ENCODE data around the gene KNTC1. TPM values are rescaled to one million over a fixed set of nuclear protein-coding genes. Genes with fewer than 3 reads are reported as not detected.

Gene KNTC1
- total and polyA plus RNA-seq, 2 of the 13 experiments (the other 11 are each of a cell fraction or from before 2014, with no cell fraction given): 45.1 to 57.6 TPM

GRCh38 chr12:122526683-122527477, at the start of gene KNTC1, which contains the start of gene RSRC2 (continued):
- TF ChIP-seq ATF6 (CRISPR knock-in tag; conservative IDR thresholded peaks at IDR 0.05) (peak; percentile 38; the same call in 1 of the 2 replicates), EP300 (IDR thresholded peaks at IDR 0.05; ENCODE audit: low read depth in 2 of 2, low read length in 2 of 2) (peak; percentile 8 to 34), EP300 (CRISPR knock-in tag; IDR thresholded peaks at IDR 0.05; ENCODE audit: borderline replicate concordance) (no peak), PRMT3 (CRISPR knock-in tag; IDR thresholded peaks at IDR 0.05; ENCODE audit: borderline replicate concordance, low read depth) (peak; percentile 59; the same call in 1 of the 2 replicates), ZFP90 (CRISPR knock-in tag; IDR thresholded peaks at IDR 0.05; ENCODE audit: borderline replicate concordance) (peak; percentile 45), SAFB2 (CRISPR knock-in tag; IDR thresholded peaks at IDR 0.05; ENCODE audit: borderline replicate concordance, low read depth) (no peak; the same call in 1 of the 2 replicates), ZNF430 (CRISPR knock-in tag; IDR thresholded peaks at IDR 0.05) (peak; percentile 90), TEAD3 (CRISPR knock-in tag; optimal IDR thresholded peaks at IDR 0.05; ENCODE audit: borderline replicate concordance) (peak; percentile 98), ARID2 (CRISPR knock-in tag; IDR thresholded peaks at IDR 0.05; ENCODE audit: borderline replicate concordance) (0 out of 2 replicates have a peak, but pooled peaks have one; percentile 59), SAP130 (CRISPR knock-in tag; IDR thresholded peaks at IDR 0.05; ENCODE audit: low read depth) (peak; percentile 98), ZNF83 (CRISPR knock-in tag; IDR thresholded peaks at IDR 0.05; ENCODE audit: borderline replicate concordance) (no peak), ZNF691 (CRISPR knock-in tag; IDR thresholded peaks at IDR 0.05; ENCODE audit: borderline replicate concordance, low read depth) (0 out of 2 replicates have a peak, but pooled peaks have one; percentile 49), NFIC (IDR thresholded peaks at IDR 0.05; ENCODE audit: low read length) (peak; percentile 56; the same call in 1 of the 2 replicates), ZNF577 (CRISPR knock-in tag; IDR thresholded peaks at IDR 0.05; ENCODE audit: borderline replicate concordance, low read depth) (no peak), SMYD3 (CRISPR knock-in tag; IDR thresholded peaks at IDR 0.05) (peak; percentile 20; the same call in 1 of the 2 replicates), GMEB1 (CRISPR knock-in tag; IDR thresholded peaks at IDR 0.05; ENCODE audit: borderline replicate concordance) (peak; percentile 66), ZBTB42 (CRISPR knock-in tag; IDR thresholded peaks at IDR 0.05) (peak; percentile 83; the same call in 1 of the 2 replicates), MTF1 (CRISPR knock-in tag; IDR thresholded peaks at IDR 0.05) (0 out of 2 replicates have a peak, but pooled peaks have one; percentile 42), ATF1 (CRISPR knock-in tag; IDR thresholded peaks at IDR 0.05) (peak; percentile 77), ZNF709 (CRISPR knock-in tag; IDR thresholded peaks at IDR 0.05) (peak; percentile 55; the same call in 1 of the 2 replicates), ARNT (IDR thresholded peaks at IDR 0.05) (no peak), ELF1 (CRISPR knock-in tag; IDR thresholded peaks at IDR 0.05) (peak; percentile 94), ZC3H13 (CRISPR knock-in tag; IDR thresholded peaks at IDR 0.05) (peak; percentile 25; the same call in 1 of the 2 replicates)

Measured in HepG2 (cell line).